Esophagus (tissue), 2 donors: ENCODE measurements around the gene PTPRM. TPM values are rescaled to one million over a fixed set of nuclear protein-coding genes. Genes with fewer than 3 reads are reported as not detected.

Source experiments
- H3K27ac ChIP-seq, 2 donors: one replicate each; pipeline ENCODE4 v1.5.1; 2013; ENCODE audit warnings: low read depth in 2 of 2, mild to moderate bottlenecking in 2 of 2, inconsistent platforms in 1 of 2, low read length in 1 of 2, moderate library complexity in 1 of 2
- H3K27me3 ChIP-seq, 2 donors: one replicate each; pipeline ENCODE4 v1.6.1; 2013; ENCODE audit warnings: low read length in 2 of 2, control low read depth in 1 of 2, mild to moderate bottlenecking in 1 of 2; ENCODE audit not compliant: insufficient read depth in 2 of 2, control insufficient read depth in 1 of 2
- H3K36me3 ChIP-seq, 2 donors: one replicate each; pipeline ENCODE4 v1.6.1; 2013; ENCODE audit warnings: low read length in 1 of 2; ENCODE audit not compliant: control insufficient read depth in 2 of 2, insufficient read depth in 2 of 2
- H3K4me1 ChIP-seq, 2 donors: one replicate each; pipeline ENCODE4 v1.6.1; 2013; ENCODE audit warnings: low read length in 1 of 2; ENCODE audit not compliant: control insufficient read depth in 2 of 2, insufficient read depth in 2 of 2
- H3K4me3 ChIP-seq, 2 donors: one replicate each; pipeline ENCODE4 v1.5.1; 2013; ENCODE audit warnings: low read length in 2 of 2, mild to moderate bottlenecking in 2 of 2, low read depth in 1 of 2, moderate library complexity in 1 of 2
- H3K9me3 ChIP-seq, 2 donors: one replicate each; pipeline ENCODE4 v1.6.1; 2013; ENCODE audit warnings: mild to moderate bottlenecking in 2 of 2, low read depth in 1 of 2, low read length in 1 of 2, moderate library complexity in 1 of 2; ENCODE audit not compliant: control insufficient read depth in 2 of 2, insufficient read depth in 1 of 2
- WGBS, 2 donors: extraction: QIAGEN DNeasy Blood & Tissue Kit; methylation state at CpG; one replicate each; pipeline ENCODE4 v1.1.7; 2013; 5-methylcytosine and 5-hydroxymethylcytosine counted together
- polyA plus RNA-seq, 2 donors: library from polyadenylated mRNA; stranded (reverse); fragments of 200-250 nt; gene quantifications; one replicate each; pipeline ENCODE4 v1.2.3, GENCODE V29; 2013
- donor health status: healthy with polysubstance abuse.
- donor health status: Bipolar disorder and iron deficiency.

Gene PTPRM
- polyA plus RNA-seq, 2 donors = 6.3 to 10.4 TPM

DNA sequence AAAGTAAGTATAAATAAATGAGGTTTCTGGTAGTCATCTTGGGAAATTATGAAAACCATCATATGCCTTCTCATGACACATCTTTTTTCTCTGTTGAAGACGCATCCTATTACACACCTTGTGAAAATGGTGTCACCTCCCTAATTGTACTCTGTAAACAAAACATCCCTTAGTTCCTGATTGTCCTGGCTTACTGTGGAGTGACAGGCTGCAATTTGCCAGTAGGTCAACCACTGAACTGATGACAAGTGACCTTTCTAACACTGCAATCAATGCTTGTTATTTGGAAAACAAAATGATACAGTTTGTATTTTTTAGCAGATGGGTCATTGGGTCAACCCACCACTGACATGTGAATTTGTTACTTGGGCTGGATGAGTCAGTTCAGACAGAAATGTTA lies 219.5 kb downstream of the PTPRM start:
- H3K27me3 ChIP-seq = no peaks in the 10 kb centered on the region
- no peak overlapping the region for H3K4me3 ChIP-seq
- H3K27ac ChIP-seq = no peak overlapping the region
- H3K36me3 ChIP-seq = no peaks in the 10 kb centered on the region
- H3K9me3 ChIP-seq = no peaks in the 10 kb centered on the region
- H3K4me1 ChIP-seq = no peaks in the 10 kb centered on the region
- 88 to 91% methylated on average over 1 of the region's 1 CpG for WGBS, 2 donors

DNA sequence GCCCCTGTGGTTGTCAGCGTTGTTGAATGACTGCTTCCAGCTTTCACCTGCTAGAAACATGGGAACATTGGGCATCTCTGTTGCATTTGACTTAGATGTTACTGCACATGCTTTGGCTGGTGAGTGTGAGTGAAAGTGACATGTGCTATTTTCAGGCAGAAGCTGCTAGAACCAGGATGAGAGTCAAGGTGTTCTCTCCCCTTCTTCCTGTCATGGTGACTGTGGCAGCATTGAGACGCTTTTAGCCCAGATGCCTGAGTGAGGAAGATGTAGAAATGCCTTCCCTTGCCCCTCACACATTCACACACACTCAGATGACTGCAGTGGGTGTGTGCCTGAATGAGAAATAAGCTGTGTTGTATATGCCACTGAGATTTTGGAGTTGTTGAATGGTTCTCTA lies 220.2 kb downstream of the PTPRM start:
- Histone ChIP-seq H3K27ac (no peak overlapping the region), H3K4me1 (no peaks in the 10 kb centered on the region), H3K36me3 (no peaks in the 10 kb centered on the region), H3K4me3 (no peak overlapping the region), H3K27me3 (no peaks in the 10 kb centered on the region), H3K9me3 (no peaks in the 10 kb centered on the region)
- 85 to 97% methylated on average over 2 of the region's 2 CpGs for WGBS, 2 donors

DNA sequence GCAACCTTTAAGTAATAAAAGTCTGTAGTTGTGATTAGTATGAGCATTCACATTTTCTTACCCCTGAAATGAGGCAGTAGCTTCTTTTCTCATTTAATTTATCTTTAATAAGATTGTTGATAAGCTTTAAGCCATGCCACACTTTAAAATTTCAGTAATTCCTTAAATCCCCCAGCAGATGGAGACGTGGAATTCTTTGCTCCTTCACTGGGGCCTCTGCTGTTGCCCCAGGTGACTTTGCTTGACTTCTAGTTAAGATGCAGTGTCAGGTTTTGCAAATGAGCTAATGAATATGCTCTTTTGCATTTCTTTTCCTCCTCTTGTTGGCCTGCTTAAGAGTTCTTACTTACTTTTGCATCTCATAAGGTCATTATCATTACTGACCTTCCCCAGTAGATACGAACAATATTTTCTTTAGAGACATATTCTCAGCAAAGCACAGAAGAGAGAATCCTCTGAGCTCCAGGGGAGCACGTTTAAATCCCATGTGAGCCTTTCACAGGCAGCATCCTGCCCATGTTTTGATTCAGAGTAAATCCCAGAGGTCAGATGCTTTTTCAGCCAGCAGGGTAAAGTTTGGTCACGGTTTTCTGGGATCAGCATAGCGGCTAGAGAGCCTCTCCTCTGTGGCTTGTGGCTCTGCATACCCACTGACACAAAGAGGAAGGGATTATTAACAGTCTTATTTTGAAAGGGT lies 222.9 kb downstream of the PTPRM start:
- Histone ChIP-seq H3K27me3 (no peaks in the 10 kb centered on the region), H3K4me1 (no peaks in the 10 kb centered on the region), H3K4me3 (no peak overlapping the region), H3K27ac (no peak overlapping the region), H3K36me3 (no peaks in the 10 kb centered on the region), H3K9me3 (no peaks in the 10 kb centered on the region)
- WGBS, 2 donors = 50 to 57% methylated on average over 5 of the region's 5 CpGs

DNA sequence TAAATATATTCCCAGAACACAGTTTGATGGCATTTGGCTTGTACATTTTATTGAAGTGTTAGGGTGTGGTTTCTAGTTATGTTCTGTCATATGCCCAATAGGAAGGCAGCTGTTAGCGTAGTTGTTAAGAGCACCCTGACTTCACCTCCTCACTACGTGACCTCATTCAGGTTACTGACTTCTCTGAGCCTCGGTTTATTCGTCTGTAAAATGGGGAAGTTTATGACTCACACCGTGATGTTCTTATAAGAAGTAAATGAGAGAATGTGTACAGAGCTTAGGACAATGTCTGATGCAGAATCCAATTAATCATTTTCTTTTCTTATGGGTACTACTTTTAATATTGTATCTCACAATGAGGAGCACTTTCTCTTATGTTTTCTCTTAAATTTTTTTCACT lies 226.0 kb downstream of the PTPRM start:
- Histone ChIP-seq H3K27me3 (no peaks in the 10 kb centered on the region), H3K36me3 (no peaks in the 10 kb centered on the region), H3K4me3 (no peak overlapping the region), H3K9me3 (no peaks in the 10 kb centered on the region), H3K4me1 (no peaks in the 10 kb centered on the region), H3K27ac (no peak overlapping the region)
- WGBS, 2 donors = 93 to 94% methylated on average over 5 of the region's 5 CpGs

DNA sequence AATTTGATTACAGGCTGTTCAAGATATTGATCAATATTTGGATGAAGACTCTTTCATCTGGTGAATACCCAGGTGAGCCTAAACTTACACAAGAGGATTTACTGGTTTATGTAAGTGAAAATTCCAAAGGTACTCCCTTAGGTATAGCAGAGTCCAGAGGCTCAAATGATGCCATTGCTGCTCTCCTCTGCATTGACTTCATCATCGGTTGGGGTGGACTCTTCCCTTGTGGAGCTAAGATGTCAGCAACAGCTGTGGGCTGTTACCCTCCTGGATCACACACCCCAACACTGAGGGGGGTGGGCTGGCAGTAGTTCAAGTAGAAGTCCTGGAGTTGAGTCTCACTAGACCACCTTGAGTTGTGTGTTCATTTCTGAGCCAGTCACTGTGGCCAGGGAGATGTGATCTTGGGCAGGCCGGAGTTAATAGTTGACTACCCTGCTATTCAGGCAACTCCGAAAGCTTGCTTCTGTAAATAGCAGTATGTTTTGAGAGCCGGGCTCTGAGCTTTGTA lies 236.9 kb downstream of the PTPRM start:
- no peak overlapping the region for H3K27ac ChIP-seq
- 79 to 81% methylated on average over 4 of the region's 4 CpGs for WGBS, 2 donors
- H3K4me1 ChIP-seq = no peaks in the 10 kb centered on the region
- no peak overlapping the region for H3K4me3 ChIP-seq
- H3K9me3 ChIP-seq = no peaks in the 10 kb centered on the region
- H3K36me3 ChIP-seq = no peaks in the 10 kb centered on the region
- no peaks in the 10 kb centered on the region for H3K27me3 ChIP-seq

DNA sequence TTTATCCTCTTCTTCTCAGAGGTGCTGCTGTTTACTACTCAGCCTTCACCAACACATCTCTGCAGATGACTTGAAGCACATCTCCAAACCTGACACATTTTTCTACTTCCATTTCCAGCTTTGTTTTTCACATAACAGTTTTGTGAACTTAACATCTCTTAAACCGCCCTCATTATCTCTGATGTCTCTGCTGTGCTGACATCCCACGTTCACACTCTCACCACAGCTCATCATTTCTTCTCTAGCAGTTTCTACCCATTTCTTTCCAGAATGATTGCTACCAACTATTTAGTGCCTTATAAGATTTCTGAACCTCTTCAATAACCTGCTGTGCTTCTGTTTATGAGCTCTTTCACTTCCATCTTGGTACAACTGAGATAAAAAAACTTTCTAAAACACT lies 238.0 kb downstream of the PTPRM start:
- Histone ChIP-seq H3K36me3 (no peaks in the 10 kb centered on the region), H3K27me3 (no peaks in the 10 kb centered on the region), H3K27ac (no peak overlapping the region), H3K4me3 (no peak overlapping the region), H3K9me3 (no peaks in the 10 kb centered on the region), H3K4me1 (no peaks in the 10 kb centered on the region)
- 84 to 88% methylated on average over 2 of the region's 2 CpGs for WGBS, 2 donors

DNA sequence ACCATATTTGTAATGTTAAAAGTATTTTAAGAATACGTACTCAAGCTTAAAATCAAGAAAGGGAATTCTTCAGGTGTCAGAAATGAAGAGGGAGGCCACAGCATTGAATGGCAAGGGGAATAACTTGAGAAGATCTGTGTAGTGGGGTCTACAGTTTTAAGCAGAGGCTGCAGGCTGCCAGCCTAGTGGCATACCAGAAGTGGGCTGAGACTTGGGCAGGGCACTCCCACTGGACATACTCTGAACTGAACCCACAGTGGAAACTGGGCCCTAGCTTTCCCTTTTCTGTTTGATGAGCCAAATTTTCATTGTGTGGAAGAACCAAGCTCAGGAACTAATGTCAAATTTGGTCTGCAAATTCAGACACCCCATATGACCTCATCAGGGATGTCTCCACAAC lies 238.8 kb downstream of the PTPRM start:
- Histone ChIP-seq H3K36me3 (no peaks in the 10 kb centered on the region), H3K27ac (no peak overlapping the region), H3K4me1 (no peaks in the 10 kb centered on the region), H3K4me3 (no peak overlapping the region), H3K27me3 (no peaks in the 10 kb centered on the region), H3K9me3 (no peaks in the 10 kb centered on the region)
- 91 to 92% methylated on average over 1 of the region's 1 CpG for WGBS, 2 donors

DNA sequence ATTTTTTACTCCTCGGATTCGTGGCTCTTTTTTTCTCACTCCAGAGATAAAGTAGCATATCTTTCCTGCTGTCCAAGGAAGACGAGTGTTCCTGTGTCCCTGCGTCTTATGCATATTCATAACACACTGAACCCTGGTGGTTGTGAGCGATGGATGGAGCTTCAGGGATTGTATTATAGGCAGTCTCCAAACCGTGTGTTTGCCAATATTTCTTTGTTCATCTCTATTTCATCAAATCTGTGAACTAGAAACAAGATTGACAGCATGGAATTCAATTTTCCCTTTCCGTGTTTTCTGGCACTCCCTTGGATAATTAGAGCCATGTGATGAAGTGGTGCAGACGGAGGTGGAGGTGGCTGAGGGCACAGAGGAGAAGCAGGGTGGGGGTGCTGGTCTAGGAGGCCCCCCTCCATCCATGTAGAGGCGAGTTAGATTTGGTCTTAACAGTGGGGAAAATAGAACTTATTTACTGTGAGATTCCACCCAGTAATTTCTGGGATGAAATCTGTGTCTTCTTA lies 240.9 kb downstream of the PTPRM start:
- Histone ChIP-seq H3K36me3 (no peaks in the 10 kb centered on the region), H3K4me3 (no peak overlapping the region), H3K4me1 (peaks cover 0 to 2% of the 10 kb centered on the region in 2 donors), H3K27me3 (no peaks in the 10 kb centered on the region), H3K27ac (no peak overlapping the region), H3K9me3 (no peaks in the 10 kb centered on the region)
- 79 to 84% methylated on average over 9 of the region's 9 CpGs for WGBS, 2 donors

DNA sequence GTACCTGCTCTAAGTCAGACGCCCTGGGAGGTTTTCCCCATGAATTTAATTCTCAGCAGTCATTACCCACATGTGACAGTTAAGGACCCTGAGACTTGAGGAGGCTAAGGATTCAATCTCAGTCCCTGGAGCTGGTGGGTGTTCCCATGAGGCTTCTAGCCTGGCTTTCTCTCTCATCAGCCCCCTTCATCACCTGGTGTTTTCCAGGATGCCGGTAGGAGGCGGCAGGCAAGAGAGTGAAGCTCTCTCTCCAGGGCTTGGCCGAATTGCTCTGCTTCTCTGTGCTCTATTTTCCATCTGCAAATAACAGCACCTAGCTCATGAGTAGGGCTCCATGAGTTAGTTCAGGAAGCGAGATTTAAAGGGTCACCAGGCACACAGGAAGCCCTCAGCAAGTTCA lies 241.9 kb downstream of the PTPRM start:
- H3K4me1 ChIP-seq = peaks cover 0 to 2% of the 10 kb centered on the region in 2 donors
- H3K4me3 ChIP-seq = no peak overlapping the region
- WGBS, 2 donors = 72 to 81% methylated on average over 5 of the region's 5 CpGs
- no peaks in the 10 kb centered on the region for H3K27me3 ChIP-seq
- peaks cover 0 to under 1% of the 10 kb centered on the region in 2 donors for H3K9me3 ChIP-seq
- no peaks in the 10 kb centered on the region for H3K36me3 ChIP-seq
- H3K27ac ChIP-seq = no peak overlapping the region

DNA sequence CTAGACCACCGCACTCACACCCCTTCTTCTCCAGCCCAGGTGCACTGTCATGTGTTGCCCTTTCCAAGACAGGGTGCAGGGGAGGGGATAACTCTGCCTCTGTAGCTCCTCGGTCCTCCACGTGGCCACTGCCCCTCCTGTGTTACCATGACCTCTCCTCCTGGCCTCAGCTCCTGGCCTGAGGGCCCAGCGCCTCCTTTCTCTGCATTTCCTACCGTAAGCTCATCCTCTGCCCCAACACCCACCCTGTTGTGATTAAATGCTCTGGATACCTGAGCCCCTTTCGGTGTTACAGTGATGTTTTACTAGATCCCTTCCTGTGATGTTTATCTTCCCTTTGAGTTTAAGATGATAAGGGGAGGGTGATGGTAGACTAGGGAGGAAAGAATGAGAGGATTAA lies 242.3 kb downstream of the PTPRM start:
- peaks cover 0 to 2% of the 10 kb centered on the region in 2 donors for H3K9me3 ChIP-seq
- no peak overlapping the region for H3K27ac ChIP-seq
- H3K4me1 ChIP-seq = peaks cover 0 to 2% of the 10 kb centered on the region in 2 donors
- H3K27me3 ChIP-seq = no peaks in the 10 kb centered on the region
- no peaks in the 10 kb centered on the region for H3K36me3 ChIP-seq
- H3K4me3 ChIP-seq = no peak overlapping the region
- WGBS, 2 donors = 82 to 92% methylated on average over 6 of the region's 6 CpGs
